HG03378 (cell line): ENCODE data around the gene CALML5.

Experiments
- ATAC-seq: cut with Tn5 transposase; IDR thresholded peaks from one replicate; pipeline ENCODE4 v1.9.1; 2021; ENCODE audit warnings: mild to moderate bottlenecking, moderate library complexity; ENCODE audit not compliant: unreplicated experiment

CALML5 gene

GRCh38 chr10:5467634-5468255 is 31.6 kb downstream of the CALML5 start:
- no peak for ATAC-seq

GRCh38 chr10:5467207-5467535 is 32.2 kb downstream of the CALML5 start:
- no peak for ATAC-seq

- ATAC-seq = no peak
Observed at GRCh38 chr10:5466451-5467206, 32.7 kb downstream of the CALML5 start.

GRCh38 chr10:5465976-5466450 is 33.4 kb downstream of the CALML5 start:
- no peak for ATAC-seq

- no peak for ATAC-seq
Observed at GRCh38 chr10:5464546-5464945, 34.8 kb downstream of the CALML5 start.

- ATAC-seq = no peak
Observed at GRCh38 chr10:5462841-5463293, 36.5 kb downstream of the CALML5 start.

GRCh38 chr10:5461914-5462840 is 37.2 kb downstream of the CALML5 start:
- no peak for ATAC-seq

- no peak for ATAC-seq
Observed at GRCh38 chr10:5461203-5461588, 38.2 kb downstream of the CALML5 start.

GRCh38 chr10:5460468-5461202 is 38.7 kb downstream of the CALML5 start:
- ATAC-seq = no peak

GRCh38 chr10:5458949-5459747 is 40.2 kb downstream of the CALML5 start:
- no peak for ATAC-seq

- no peak for ATAC-seq
Observed at GRCh38 chr10:5458425-5458824, 40.9 kb downstream of the CALML5 start.

- ATAC-seq = no peak
Observed at GRCh38 chr10:5457741-5458140, 41.6 kb downstream of the CALML5 start.

- no peak for ATAC-seq
Observed at GRCh38 chr10:5456563-5456962, 42.8 kb downstream of the CALML5 start.

- ATAC-seq = no peak
Observed at GRCh38 chr10:5453749-5454489, 45.5 kb downstream of the CALML5 start.

- no peak for ATAC-seq
Observed at GRCh38 chr10:5450605-5451384, 48.6 kb downstream of the CALML5 start.

GRCh38 chr10:5449823-5450222 is 49.5 kb downstream of the CALML5 start:
- no peak for ATAC-seq

GRCh38 chr10:5449227-5449626 is 50.1 kb downstream of the CALML5 start:
- ATAC-seq = no peak
